Measurements from ENCODE around the gene ELK4.

Gene ELK4

GRCh38 chr1:205626216-205626615 is 5.6 kb downstream of the ELK4 start:
- no peak for DNase-seq

GRCh38 chr1:205623646-205624045 is 8.2 kb downstream of the ELK4 start:
- no peak for DNase-seq

DNA sequence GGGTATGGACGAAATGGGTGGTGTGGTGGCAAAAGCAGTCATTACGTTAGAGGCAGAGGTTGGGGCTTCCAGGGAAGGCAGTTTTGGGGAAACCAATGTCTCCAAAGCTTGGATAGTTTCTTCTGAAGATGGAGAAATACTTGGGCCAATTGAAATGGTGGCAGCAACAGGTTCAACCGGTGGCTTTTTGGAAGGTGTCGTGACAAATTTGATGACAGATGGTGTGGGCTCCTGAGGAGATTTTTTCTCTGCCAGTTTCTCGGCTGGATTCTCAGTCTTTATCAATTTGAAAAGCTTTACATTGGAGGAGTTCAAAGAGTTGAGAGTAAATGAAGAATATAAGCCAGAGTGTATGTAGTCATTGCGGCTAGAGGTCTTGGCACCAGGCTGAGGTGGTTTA is 11.5 kb downstream of the ELK4 start:
- DNase-seq, result no peak

DNA sequence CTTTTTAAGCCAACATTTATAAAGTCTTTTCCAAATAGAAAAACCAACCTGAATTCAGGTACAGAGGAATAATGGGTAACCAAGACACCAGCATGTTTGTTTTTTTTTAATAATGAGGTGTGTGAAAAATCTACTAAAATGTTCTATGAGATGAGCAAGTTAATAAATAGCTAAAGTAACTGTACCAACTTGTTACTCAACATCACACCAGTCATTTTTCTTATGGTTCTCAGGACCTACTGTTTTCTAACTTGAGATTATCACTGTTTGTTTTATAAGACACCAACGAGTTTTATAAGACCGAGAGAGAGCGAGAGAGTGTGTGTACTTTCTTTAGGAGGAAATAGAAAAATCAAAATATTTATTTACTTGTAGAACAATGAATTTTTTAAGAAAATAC is 12.4 kb downstream of the ELK4 start:
- DNase-seq, result no peak

GRCh38 chr1:205616563-205617293 is 15.1 kb downstream of the ELK4 start:
- DNase-seq, result no peak

GRCh38 chr1:205615789-205616188 is 16.0 kb downstream of the ELK4 start:
- no peak for DNase-seq

DNA sequence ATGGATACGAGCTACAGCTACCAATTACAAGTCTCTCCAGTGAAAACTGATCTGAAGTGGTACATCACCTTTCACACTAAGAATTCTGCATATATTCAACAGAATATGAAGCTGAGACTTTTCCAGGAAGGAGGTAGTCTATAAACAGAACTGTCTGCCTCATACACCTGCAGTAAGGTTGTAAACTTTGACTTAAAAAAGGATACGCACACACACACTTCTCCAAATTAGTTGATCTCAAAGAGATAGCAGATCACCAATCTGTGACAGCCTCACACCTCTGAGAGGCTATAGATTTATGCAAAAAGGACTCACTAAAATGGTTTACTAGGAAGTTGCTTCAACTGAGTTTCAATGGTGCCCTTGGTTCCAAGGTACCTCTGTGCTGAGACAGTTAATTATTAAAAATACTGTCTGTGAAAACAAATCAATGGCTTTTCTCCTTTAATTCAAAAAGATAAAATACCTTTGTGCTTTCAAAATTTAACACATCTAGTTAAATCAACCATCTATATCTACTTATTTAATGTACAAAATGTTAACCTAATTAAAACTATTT is 17.9 kb downstream of the ELK4 start:
- DNase-seq, result no peak

DNA sequence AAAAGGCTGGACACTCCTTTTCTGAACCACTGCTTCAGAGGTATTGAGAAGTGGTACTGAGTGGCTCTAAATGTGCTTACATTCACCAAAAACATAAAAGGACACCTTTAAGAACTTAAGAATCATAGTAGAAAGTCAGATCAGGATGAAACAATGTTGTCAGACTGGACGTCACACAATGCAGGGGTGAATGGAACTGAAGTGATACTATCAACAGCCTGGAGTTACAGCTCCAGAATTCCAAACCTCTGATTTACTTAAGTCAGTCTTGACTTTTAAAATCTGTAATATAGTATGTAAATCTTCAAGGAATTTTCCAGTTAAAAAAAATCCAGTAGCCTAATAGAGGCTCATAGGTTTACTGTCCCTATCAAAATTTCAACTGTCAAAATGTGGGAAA is 19.3 kb downstream of the ELK4 start:
- no peak for DNase-seq

DNA sequence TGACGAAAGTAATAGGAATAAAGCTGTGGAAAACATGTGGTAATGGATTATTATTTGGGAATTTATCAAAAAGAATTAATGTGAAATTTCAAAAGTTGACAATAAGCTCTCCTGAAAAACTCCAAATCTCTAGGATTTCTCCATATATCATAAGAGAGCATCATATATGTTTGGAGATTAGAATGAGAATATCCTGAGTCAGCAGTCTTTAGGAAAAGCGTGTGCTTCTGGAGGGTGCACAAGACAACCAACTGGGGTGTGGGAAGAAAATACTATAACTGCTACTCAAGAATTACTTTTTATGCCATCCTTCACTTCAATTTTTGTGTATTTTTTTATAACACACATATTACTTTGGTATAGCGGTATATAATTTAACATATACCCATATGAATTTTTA is 19.7 kb downstream of the ELK4 start:
- DNase-seq, result no peak

DNA sequence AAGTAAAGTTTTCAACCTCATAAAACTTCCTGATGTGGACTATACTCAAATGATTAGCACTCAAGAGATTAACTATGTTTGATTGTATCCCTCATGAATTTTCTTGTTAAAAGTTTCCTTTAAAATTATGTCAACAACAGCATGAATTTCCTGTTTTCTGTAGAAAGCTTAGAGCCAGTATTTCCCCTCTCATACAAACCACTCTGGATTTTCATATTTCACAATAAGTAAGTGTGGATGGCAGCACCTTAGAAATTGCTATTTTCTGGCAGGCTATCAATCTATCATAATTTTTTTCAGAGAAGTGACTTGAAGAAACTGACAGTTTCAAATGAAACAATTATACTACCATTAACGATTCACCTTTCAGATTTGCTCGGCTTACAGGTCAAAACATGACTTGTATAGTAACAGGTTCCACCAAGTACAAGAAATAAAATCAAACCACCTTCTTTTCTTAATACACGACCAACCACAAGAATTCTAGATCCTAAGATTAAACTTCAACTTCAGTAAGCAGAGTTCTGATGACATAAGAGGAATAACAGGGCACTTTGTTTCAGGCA is 20.8 kb downstream of the ELK4 start:
- no peak for DNase-seq

DNA sequence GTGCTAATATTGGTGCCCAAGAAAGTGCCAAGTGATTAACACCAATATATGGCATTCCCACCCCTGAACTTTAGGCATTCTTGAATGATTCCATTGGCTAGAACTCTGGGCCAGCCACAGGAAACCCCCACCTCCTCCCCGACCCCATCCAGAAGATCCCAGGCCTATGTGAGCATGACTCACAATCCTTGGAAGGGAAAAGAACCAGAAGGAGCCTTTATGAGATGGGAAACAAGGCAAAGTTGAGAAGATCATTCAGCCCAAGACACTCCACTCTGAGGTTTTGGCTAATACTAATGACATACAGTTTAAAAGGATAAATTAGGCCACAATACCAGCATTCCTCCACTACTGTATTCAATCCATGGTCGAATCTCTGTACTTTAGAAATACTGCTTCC is 21.8 kb downstream of the ELK4 start:
- no peak for DNase-seq

GRCh38 chr1:205604825-205605505 is 26.8 kb downstream of the ELK4 start:
- DNase-seq, result no peak

DNA sequence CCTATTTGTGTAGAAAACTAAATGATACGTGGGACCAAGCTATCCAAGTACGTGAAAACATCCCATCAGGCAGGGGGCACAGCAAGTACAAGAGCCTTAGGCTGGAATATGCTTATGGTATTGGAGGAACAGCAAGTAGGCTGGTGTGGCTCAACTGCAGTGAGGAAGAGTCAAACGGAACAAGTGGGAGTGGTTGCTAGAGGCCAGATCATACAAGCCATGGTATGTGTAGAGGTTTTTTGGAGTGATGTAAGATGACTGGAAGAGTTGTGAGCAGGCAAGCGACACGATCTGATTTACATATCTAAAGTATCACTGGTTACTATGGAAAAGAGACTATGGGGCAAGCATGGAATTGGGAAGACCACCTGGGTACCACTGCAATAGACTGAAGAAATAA is 27.8 kb downstream of the ELK4 start:
- DNase-seq, result no peak

DNA sequence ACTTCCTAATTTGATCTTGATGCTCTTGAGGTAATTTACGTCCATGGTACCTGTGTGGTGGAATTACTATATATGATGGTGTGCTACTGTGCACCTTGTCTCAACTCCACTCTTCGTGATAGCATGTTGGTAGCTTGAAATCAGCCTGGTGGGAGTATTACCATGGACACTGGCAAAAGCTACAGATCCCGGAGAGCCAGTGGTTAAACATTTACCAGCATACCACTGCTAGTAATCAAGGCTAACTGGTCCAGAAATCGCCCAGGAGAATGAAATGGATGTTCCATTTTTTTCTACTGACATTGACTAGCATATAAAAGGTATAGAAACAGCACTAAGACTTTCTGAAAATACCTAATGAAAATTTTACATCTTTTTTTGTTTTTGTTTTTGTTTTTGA is 30.6 kb downstream of the ELK4 start:
- no peak for DNase-seq

DNA sequence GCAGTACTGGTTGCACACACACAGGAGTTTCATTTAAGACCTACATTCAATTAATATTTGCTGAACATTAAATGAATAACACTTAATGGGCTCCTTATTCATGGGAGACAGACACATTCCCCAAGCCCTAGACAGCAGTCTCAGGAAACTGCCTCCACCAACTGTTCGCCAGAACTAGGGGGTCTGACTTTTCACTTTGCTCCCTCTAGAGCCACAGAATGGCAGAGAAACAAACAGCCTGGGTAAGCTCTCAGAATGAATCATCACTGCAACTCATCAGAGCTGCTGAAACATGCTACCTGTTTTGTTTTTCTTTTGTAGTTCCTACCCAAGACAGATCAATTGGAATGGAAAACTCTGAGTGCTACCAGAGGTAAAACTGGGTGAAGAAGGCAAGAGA is 31.7 kb downstream of the ELK4 start:
- no peak for DNase-seq

GRCh38 chr1:205599669-205600042 is 32.2 kb downstream of the ELK4 start:
- DNase-seq, result no peak

DNA sequence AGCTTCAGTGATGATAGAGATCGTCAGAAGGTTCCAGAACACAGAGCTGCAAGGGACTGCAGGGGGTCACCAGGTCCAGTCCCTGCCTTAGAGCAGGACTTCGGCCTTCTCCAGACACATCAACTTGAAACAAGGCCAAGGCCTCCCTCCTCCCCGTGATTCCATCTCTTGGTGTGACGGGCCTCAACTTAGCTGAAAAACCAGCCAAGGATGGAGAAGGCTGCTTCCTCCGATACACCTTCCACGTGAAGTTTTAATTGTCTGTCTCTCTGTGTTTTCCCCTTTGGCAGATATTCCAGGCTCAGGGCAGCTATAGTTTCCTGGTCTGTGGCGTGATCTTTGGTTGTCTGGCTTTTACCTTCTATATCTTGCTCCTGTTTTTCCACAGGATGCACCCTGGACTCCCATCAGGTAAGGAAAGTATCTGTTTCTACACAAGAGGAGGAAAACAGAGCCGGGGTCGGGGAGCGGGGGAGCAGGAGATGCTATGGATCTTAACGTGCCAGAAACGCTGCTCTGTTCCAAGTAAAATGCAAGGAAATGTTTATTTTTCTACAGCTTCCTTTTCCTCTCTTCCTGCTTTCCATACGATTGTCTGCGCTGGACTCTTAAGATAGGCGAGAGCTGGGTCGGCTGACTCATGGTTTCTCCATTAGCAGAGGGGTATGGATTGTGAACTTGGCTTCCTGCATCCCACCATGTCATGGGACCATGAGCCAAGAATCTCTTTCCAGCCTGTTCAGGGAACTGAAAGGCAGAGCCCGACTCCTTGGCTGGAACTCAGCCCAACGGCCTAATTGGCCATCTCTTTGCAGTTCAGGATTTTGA is 32.8 kb downstream of the ELK4 start:
- no peak for DNase-seq

GRCh38 chr1:205597691-205598314 is 34.0 kb downstream of the ELK4 start:
- no peak for DNase-seq

GRCh38 chr1:205596876-205597275 is 34.9 kb downstream of the ELK4 start:
- no peak for DNase-seq

GRCh38 chr1:205595861-205596260 is 36.0 kb downstream of the ELK4 start:
- DNase-seq, result no peak

DNA sequence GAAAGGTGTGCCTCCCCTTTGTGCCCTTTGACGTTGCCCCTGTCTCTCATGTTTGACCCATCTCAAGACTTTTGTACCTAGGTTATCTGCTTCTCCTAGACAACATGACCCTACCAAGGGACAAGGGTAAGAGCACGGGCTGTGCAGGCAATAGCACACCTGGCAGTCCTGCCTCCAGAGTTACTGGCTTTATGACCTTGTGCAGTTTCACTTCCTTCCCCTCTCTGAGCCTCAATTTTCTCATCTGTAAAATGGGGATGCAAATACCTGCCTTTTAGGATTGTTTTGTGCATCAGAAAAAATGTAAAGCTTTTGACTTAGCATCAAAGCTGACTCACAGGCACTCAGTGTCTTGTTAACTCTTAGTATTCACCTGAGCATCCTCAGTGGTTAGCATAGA is 36.4 kb downstream of the ELK4 start:
- no peak for DNase-seq

DNA sequence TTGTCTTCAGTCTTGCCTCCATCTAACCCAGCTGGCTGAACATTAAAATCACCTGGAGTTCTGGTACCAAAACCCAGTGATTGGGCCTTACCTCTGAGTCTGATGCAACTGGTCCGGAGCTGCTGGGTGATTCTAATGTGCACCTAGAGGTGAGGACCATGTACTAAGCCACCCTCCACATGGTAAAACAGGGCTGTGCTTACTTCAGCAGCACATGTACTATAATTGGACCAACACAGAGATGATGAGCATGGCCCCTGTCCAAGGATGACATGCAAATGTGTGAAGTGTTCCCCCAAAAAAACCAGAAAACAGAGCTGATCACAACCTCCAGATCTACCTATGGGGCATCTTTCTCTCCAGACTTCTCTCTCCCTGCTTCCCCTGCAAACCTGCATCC is 37.0 kb downstream of the ELK4 start:
- DNase-seq, result no peak

GRCh38 chr1:205593967-205594366 is 37.8 kb downstream of the ELK4 start:
- DNase-seq, result no peak
